Stimulated activated CD4-positive, alpha-beta T cell treated with anti-CD3 and anti-CD28 coated beads, Interleukin-1b, Interleukin-23, amount 100 ng/mL, for 24 hours (primary cell): ENCODE measurements around the gene FNIP2.
"Not testable (repeated sequence)": the region's sequence is repeated elsewhere in the genome, so short reads cannot be mapped to it uniquely, and the experiment has no call there.

Experiments used
- DNase-seq, 4 experiments: peaks; one replicate each; pipeline ENCODE4 v3.0.0-alpha.2; 2020; ENCODE audit warnings: low read depth in 4 of 4, low spot score in 1 of 4

FNIP2 gene

DNA sequence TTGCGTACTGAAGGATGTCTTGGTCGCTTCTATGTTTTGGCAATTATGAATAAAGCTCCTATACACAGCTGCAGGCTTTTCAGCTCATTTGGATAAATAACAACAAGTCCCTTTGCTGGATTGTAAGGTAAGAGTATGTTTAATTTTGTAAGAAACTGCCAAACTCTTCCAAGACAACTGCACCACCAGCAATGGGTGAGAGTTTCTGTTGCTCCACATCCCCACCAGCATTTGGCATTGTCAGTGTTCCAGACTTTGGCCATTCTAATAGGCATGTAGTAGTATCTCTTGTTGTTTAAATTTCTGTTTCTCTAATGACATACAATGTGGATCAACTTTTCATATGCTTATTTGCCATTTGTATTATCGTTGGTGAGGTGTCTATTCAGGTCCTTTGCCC lies 44.3 kb downstream of the FNIP2 start:
- DNase-seq: no peak

DNA sequence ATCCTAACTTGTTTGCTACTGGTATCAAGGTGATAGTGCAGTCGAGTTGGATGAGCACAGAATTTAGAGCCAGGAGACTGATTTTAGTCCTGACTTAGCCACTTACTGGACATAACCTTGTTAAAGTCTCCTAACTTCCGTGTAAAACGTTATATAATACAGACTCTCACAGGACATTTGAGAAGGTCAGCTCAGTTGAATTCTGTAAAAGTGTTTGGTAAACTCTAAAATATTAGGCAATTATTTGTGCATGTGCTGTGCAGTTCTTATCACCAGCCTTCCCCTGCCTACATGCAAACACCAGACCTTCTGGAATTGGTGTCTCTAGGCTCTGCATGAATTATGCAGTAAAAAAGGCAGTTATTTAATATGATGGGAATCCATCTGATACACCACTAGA lies 45.4 kb downstream of the FNIP2 start:
- no peak for DNase-seq

DNA sequence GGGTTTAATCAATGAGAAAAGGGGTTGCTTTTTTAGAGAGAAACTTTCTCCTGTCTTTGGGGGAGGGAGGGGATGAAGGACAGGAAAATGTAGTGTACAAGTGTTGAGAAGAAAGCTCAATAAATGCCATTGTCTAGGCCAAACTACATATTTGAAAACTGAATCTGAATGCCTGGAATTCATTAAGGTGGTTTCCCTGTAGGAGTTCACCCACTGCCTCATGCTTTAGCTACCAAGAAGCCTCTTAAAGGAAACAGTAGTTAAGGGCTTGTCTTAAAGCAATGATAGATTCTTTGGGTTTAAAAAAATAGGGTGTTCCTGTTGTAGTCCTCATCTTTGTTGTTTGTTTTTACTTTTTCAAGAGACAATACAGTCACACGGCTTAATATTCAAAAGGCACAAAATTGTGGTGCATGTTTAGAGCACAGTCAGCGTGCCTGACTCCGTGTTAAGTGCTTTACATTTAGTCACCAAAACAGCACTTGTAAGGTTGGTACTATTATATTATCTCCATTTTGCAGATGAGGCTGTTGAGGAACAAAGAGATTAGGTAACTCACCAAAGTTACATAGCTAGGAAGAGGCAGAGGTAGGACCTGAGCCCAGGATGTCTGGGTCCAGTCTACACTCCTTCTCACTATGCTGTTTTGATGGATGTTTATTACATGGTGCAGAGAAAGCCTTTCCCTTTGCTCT lies 46.0 kb downstream of the FNIP2 start:
- DNase-seq: no peak

DNA sequence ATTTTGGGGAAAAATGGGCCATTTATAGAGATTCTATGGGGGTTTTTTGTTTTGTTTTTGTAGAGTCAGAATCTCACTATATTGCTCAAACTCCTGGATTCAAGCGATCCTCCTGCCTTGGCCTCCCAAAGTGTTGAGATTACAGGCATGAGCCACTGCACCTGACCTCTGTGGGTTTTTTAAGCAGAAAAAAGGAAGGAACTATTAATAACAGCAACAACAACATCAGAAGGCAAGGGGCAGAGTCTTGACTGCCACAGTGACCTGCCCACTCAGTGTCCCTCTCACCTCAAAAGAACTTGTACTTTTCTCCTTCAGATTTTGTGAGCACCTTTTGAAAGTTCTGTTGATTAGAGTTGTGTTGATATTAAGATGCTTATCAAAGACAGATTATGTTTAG lies 48.1 kb downstream of the FNIP2 start:
- DNase-seq: no peak

DNA sequence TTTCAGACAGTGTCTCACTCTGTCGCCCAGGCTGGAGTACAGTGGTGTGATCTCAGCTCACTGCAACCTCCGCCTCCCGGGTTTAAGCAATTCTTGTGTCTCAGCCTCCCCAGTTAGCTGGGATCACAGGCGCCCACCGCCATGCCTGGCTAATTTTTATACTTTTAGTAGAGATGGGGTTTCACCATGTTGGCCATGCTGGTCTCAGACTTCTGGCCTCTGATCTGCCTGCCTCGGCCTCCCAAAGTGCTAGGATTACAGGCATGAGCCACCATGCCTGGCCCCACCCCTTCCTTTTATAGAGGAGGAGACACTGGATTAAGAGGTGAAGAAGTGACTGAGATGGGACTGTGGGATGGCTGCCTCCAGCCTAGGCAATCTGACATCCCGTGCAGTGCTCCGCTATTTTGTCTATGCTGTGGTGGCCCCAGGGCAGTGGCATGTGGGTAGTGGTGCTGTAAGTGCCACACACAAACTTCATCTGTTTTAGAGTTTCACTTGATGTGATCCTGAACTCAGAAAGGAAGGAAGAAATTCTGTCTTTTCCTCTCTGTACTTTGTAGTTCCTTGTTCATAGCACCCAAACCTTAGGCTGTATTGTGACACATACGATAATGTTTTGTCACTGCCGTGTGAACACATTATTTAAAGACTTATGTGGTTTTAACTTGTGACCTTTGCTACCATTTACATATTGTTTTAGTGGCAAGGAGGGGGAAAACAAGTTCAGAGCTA lies 48.9 kb downstream of the FNIP2 start:
- DNase-seq: no peak

DNA sequence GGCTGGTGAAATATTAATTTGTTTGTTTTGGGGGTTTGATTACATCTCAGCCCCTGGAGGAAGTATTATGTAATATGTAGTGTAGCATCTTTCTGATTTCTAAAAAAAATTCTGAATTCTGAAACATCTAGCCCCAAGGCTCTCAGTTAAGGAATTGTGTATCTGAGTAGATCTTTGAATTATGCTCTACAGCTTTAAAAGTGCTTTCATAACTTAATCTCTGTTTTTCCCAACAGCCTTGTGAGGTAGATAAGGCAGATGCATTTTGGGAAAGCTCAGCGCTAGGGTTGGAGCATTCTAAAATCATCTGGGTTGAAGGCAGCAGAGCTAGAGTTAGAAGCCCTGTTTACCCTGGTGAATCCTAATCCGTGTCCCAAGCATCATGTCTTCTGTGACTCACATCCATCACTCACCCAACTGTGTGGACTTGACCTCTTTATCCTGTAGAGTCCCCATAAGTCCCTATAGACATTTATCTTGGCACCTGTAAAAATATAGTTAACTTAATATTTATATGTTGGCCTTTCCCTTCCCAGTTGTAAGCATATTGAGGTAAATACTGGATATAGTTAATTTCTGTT lies 49.8 kb downstream of the FNIP2 start:
- no peak for DNase-seq

DNA sequence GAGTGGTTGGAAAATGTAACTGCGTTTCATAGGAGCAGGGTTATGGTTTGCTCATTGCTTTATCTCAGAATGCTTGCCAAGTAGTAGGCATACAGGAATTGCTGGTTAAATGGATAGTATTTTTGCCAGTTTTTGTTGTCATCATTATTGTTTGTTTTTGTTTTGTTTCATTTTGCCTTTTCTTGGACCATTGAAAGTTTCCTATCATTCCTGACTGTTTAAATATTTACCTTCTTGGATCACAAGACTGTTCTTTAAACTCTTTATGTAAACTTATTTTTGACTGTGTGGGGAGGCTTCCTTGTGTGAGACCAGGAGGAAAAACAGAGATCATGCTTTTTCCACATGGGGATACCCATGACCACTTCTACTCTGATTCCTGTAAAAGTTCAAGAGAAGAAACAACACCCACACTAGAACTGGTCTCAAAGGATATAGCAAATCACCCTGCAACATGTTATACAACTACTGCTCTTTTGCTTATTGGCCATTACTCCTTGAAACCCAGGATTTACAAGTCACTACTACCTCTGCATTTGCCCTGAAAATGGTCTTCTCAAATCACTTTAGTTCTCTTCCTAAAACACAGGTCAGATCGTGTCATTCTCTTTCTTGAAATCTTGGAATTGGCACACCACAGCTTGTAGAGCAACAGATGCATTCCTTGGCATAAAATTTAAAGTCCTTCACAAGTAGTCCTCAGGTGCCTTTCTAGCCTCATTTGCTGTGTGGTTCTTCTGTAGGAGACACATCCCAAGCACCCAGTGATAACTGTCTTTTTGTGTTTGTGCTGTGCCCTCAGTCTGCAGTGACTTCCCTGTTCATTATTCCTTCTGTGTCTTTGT lies 51.3 kb downstream of the FNIP2 start:
- DNase-seq: no peak

DNA sequence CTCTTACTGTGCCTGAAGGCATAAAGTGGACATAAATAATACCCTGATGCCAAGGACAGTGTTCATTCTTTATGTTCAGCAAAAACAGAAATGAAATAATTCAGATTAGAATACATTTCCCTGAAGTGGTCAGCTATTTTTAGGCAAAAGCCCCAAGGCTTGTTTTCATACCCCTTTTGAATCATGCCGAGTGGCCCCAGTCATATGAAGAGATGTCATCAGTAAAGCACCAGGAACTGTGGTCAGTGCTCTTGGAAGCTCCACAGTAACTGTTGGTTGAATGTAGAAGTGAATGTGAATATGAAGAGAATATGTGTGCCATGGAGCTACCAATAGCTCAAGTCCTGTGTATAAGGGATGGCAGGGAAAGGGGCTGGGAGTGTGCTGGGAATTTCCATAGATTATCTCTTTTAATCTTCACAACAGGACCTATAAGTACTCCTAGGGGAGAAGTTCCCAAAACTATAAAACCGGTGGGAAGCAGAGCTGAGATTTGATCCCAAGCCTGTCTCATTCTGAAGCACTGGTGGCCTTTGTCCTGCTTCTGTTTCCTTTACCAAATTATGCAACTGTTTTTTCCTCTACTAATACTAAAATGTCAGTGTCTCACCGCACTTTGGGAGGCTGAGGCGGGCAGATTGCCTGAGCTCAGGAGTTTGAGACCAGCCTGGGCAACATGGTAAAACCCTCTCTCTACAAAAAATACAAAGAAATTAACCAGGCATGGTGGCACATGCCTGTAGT lies 52.6 kb downstream of the FNIP2 start:
- DNase-seq: no peak

DNA sequence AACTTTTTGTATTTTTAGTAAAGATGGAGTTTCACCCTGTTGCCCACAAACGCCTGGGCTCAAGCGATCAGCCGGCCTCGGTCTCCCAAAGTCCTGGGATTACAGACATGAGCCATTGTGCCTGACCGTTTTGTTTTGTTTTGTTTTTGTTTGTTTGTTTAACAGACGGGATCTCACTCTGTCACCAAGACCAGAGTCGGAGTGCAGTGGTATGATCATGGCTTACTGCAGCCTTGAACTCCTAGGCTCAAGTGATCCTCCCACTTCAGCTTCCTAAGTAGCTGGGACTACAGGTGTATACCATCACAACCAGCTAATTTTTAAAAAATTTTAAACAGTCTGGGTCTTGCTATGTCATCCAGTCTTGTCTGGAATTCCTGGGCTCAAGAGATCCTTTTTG lies 53.5 kb downstream of the FNIP2 start:
- DNase-seq: no peak

DNA sequence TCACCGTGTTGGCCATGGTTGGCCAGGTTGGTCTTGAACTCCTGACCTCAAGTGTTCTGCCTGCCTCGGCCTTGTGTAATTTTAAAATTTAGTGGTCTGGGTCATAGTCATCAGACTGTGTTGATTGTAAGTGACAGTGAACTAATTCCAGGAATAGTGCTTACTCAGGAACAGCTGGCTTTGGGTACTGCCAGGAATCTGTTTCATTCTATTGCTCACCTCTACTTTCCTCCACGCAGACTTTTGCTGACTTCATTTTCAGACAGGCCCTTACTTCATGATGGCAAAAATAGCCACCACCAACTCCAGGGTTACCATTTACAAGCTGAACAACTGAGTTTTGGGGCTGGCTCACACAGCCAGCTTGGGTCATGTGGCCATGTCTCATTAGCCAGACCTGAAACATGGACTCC lies 54.6 kb downstream of the FNIP2 start:
- no peak for DNase-seq

DNA sequence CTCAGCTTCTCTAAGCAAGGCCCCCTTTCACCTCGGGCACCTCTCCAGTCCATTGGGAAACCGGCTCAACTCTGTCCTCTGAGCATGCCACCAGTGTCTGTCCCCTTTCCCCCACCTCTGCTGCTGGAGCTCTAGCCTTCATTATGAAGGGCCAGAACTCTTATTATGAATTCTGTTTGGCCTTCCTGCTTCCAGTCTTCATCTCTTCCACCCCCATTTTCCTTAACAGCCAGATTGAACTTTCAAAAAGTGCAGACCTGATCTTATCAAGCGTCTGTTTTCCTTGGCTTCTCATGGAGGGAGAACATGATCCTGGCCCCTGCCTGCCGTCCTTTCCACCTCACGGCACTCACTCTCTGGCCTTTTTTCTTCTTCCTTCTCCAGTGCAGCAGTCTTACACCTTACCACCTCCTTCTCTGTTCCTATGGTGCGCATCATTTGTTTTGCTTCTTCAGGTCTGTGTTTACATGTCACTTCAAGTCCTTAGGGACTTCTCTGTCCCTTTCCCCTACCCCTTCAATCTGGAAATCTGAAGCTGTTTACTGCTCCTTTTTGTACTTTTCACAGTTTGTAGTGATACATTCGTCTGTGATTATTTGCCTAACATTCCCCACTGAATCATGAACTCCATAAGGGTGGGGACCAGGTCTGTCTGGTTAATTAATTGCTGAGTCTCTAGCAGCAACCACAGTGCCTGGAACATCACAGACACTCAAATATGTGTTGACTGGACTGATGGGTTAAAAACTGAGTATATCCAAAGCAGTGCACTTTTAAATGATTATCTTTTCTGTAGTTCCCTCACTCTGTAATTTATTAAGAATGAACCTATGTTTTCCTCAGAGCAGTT lies 55.8 kb downstream of the FNIP2 start:
- DNase-seq: no peak

DNA sequence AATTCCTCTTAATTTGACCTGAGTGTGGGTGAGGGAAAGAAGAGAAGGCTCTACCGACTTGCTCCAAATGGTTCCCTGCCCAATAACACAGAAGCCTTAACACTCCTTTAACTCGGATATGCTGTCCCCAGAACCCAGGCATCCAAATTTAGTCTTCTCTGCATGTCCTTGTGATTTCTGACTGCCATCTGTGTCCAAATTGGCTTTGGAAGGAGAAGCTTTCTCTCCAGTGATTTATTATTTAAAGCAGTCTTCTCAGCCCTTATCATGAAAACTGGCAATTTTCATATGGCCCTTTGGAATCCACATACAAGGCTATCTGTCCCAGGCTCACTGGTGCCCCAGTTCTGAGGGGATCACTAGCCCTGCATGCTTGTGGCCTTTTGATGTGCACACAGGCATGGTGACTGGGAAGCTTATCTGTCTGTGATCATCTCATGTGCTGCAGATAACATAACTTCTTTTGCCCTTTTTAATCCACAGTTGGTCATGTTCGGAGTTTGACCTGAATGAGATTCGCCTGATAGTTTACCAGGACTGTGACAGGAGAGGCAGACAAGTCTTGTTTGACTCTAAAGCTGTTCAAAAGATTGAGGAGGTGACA lies 56.7 kb downstream of the FNIP2 start:
- no peak for DNase-seq

DNA sequence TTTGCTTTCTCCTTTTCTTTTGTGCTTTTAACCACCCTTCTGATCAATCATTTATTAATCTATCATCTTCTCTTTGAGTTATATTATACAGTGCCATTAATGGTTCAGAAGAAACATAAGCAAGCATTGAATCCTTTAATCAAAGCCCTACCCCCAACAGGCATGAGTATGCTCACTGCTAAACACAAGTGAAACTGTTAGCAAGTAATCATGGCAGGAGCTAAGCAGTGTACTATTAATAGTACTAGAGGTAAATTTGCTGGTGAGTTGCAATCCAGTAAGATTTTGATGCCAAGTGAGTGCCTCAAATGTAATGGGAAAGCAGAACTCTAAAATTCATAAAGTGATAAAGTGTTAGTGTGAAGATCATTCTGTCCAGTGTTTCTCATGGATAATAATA lies 57.2 kb downstream of the FNIP2 start:
- DNase-seq: no peak

DNA sequence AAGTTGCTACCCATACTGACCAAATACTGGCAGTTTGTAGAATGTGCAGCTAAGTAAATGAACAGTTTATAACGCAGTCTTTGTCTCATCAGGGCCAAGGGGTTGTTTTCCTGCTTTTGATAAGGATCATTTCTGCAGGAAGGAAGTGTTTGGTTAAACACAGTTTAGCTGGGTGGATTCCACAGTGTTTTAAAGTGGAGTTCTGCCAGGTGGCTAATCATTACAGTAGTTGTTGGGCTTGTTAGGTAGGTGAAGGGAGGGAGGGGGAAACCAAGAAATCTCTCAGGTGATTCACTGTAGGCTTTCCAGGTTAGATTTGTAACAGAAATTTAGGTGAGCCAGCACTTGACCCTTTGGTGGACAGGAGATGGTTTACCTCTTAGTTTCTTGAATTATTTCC lies 58.1 kb downstream of the FNIP2 start:
- no peak for DNase-seq

DNA sequence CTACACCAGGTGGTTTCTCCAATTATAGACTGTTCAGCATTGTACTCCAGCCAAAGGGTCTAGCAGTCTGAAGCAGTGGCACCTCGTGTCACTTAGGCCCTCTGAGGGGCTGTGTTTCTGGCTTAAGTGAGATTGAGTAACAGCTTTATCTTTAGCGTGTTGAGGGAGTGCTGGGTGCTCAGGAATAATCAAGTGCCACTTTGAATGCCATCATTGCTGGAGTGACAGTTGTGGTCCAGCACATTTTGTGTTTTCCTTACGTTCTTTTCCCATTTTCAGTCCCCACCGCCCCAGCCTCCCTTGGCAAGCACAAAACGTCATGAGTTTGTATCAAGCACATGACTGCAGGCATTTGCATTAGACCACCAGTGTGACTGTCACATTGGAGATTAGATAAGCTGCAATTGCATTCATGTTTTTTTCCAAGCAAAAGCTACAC lies 58.7 kb downstream of the FNIP2 start:
- DNase-seq: no peak

DNA sequence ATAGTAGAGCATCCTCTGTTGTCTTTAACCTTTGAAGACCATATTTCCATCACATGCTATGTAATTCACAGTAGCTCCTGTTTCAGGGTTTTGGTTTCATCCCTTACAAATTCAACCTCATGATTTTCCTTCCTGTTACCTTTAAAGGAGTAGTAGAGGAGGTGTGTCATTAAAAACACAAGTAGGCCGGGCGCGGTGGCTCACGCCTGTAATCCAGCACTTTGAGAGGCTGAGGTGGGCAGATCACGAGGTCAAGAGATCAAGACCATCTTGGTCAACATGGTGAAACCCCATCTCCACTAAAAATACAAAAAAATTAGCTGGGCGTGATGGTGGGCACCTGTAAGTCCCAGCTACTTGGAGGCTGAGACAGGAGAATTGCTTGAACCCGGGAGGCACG lies 59.3 kb downstream of the FNIP2 start:
- not testable (repeated sequence) for DNase-seq

DNA sequence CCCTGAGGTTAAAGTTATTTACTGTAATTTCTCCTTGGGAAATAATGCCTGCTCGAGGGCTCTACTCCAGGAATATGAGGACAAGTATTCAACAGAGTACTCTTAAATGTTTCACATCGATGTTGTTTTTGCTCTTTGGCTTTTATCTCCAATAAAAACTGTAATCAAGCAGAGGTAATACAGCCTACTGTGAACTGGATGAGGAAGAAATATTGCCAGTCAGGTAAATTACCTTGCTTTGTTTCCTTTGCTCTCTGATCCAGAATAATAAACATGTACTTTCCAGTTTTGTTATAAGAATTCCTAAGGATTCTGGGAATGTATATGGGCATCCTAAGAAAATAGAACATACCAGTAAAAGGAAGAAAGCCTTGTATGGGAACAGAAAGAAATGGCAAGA lies 60.4 kb downstream of the FNIP2 start:
- no peak for DNase-seq

DNA sequence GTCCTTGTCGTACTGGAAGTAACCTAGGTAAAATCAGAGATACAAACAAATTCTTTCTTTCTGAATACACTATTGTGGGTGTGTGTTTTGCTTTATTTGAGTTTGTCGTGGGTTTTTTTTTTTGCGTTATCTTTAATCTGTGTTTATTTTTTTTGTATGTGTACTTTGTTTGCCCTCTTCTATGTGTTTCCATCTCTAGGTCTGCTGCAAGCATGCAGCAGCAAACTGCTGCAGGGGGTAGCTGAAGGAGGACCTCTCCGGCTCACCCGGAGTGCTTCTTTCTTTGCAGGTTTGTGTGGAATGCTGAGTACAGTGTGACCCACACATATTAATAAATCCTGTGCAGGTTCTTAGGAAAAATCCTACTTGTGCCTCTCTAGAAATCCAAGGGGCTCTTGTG lies 64.8 kb downstream of the FNIP2 start:
- DNase-seq: no peak

DNA sequence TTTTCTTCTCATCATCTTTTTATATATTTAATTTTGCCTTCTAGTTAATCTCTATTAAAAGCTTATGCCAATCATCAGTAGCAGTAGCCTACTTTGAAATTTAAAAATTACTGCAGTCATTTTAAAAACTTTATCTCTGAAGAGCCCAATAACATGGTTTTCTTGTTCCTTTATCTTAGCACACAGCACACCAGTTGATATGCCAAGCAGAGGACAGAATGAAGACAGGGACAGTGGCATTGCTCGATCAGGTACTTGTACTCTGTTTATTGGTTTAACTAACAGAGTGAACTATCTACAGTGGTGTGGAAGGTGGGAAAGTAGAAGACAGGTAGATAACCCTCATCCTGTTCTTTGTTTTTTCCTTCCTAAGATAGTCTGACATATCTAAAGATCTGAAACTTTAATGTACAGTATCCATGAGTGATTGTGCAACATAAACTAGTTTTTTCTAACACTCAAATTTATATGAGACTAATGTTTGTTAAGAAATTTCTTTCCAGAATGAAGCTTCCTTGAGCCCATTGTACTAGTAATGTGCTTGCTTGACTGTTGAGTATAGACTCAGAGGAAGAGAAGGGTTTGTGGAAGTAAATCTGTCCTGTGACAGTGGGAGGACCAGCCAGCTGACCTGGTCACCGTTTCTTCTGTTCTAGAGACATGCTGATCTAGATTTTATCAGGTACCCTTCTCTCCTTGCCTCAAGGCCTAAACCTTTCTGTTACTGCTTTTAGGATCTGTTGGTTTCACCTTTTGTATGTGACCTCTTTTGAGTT lies 66.6 kb downstream of the FNIP2 start:
- no peak for DNase-seq
